IMR-90 (cell line): ENCODE data around the gene SBF2. TPM values are rescaled to one million over a fixed set of nuclear protein-coding genes. Genes with fewer than 3 reads are reported as not detected.
"Not testable (repeated sequence)": the region's sequence is repeated elsewhere in the genome, so short reads cannot be mapped to it uniquely, and the experiment has no call there.

Source experiments
- ATAC-seq: fragments of 200-7000 bp; cut with Tn5 transposase; 2 replicates; pipeline ENCODE4 v1.9.1; 2020; ENCODE audit warnings: low read depth, mild to moderate bottlenecking, moderate library complexity
- BruUV-seq: library from RNA; stranded (reverse); fragments of 400-500 nt; replicated peaks from 2 replicates; lab custom pipeline; 2021; lab: Mats Ljungman, UMichigan
- CTCF ChIA-PET: fragments of 300-600 bp; formaldehyde crosslinking; extraction: SDS; loops from one replicate; lab custom pipeline; 2021; ENCODE audit warnings: antibody characterized with exemption; lab: Yijun Ruan, JAX
- POLR2A ChIA-PET: fragments of 300-600 bp; sonication (Branson Sonifier 250); formaldehyde crosslinking; loops from one replicate; lab custom pipeline; 2022; ENCODE audit warnings: antibody characterized with exemption; ENCODE audit not compliant: unreplicated experiment; lab: Charles Lee
- DNase-seq: peaks from one replicate; pipeline ENCODE4 v3.0.0; 2013
- H2AFZ ChIP-seq: replicated peaks from 2 replicates; pipeline ENCODE3; 2013; ENCODE audit warnings: low read length, mild to moderate bottlenecking; ENCODE audit not compliant: poor library complexity
- H2AK5ac ChIP-seq: 2 replicates; pipeline ENCODE4 v1.6.1; 2013; ENCODE audit warnings: low read depth, low read length, inconsistent platforms
- H2AK9ac ChIP-seq: replicated peaks from 2 replicates; pipeline ENCODE3; 2013; ENCODE audit warnings: mild to moderate bottlenecking, low read depth, low read length, moderate library complexity; ENCODE audit not compliant: poor library complexity
- H2BK120ac ChIP-seq: 2 replicates; pipeline ENCODE4 v1.6.1; 2013; ENCODE audit warnings: low read depth, low read length, inconsistent platforms
- H2BK15ac ChIP-seq: 3 replicates; pipeline ENCODE4 v1.6.1; 2013; ENCODE audit warnings: low read depth, low read length, inconsistent platforms
- H2BK20ac ChIP-seq: 2 replicates; pipeline ENCODE4 v1.6.1; 2013; ENCODE audit warnings: low read depth, mild to moderate bottlenecking, inconsistent platforms, low read length, moderate library complexity
- H2BK5ac ChIP-seq: 2 replicates; pipeline ENCODE4 v1.6.1; 2013; ENCODE audit warnings: mild to moderate bottlenecking, low read depth, low read length, inconsistent platforms; ENCODE audit not compliant: poor library complexity, severe bottlenecking
- H3K14ac ChIP-seq: replicated peaks from 2 replicates; pipeline ENCODE4 v1.6.1; 2013; ENCODE audit warnings: low read depth, low read length, inconsistent platforms
- H3K18ac ChIP-seq: 2 replicates; pipeline ENCODE4 v1.6.1; 2013; ENCODE audit warnings: low read depth, low read length, control low read depth
- H3K23ac ChIP-seq: 2 replicates; pipeline ENCODE4 v1.6.1; 2013; ENCODE audit warnings: low read depth, low read length, inconsistent platforms
- H3K27ac ChIP-seq: 2 replicates; pipeline ENCODE4 v1.5.1; 2013; ENCODE audit warnings: mild to moderate bottlenecking, control low read depth, low read length; ENCODE audit not compliant: insufficient read depth
- H3K27me3 ChIP-seq: 2 replicates; pipeline ENCODE4 v1.6.1; 2013; ENCODE audit warnings: low read length; ENCODE audit not compliant: control insufficient read depth, insufficient read depth
- H3K36me3 ChIP-seq: 2 replicates; pipeline ENCODE4 v1.6.1; 2013; ENCODE audit warnings: low read length, mixed read lengths; ENCODE audit not compliant: control insufficient read depth, insufficient read depth
- H3K4ac ChIP-seq: 2 replicates; pipeline ENCODE4 v1.6.1; 2013; ENCODE audit warnings: low read depth, low read length, inconsistent platforms
- H3K4me1 ChIP-seq: 2 replicates; pipeline ENCODE4 v1.6.1; 2013; ENCODE audit warnings: low read length, mixed read lengths; ENCODE audit not compliant: control insufficient read depth, insufficient read depth
- H3K4me2 ChIP-seq: 2 replicates; pipeline ENCODE4 v1.6.1; 2013; ENCODE audit warnings: low read depth, mild to moderate bottlenecking, control low read depth, low read length, moderate library complexity
- H3K4me3 ChIP-seq: 2 replicates; pipeline ENCODE4 v1.5.1; 2013; ENCODE audit warnings: low read depth, mild to moderate bottlenecking, control low read depth, low read length, moderate library complexity; ENCODE audit not compliant: insufficient read depth
- H3K56ac ChIP-seq: 2 replicates; pipeline ENCODE4 v1.6.1; 2013; ENCODE audit warnings: low read length, inconsistent platforms; ENCODE audit not compliant: insufficient read depth; ENCODE audit errors: extremely low read depth
- H3K79me1 ChIP-seq, 2 experiments: 2 replicates each; pipeline ENCODE4 v1.6.1; 2013; ENCODE audit warnings: low read length in 2 of 2, inconsistent platforms in 1 of 2, low read depth in 1 of 2
- H3K9ac ChIP-seq: 2 replicates; pipeline ENCODE4 v1.6.1; 2013; ENCODE audit warnings: low read depth, low read length, control low read depth
- H3K9me1 ChIP-seq: 2 replicates; pipeline ENCODE4 v1.6.1; 2013; ENCODE audit warnings: low read length, inconsistent platforms; ENCODE audit not compliant: insufficient read depth
- H3K9me3 ChIP-seq: 2 replicates; pipeline ENCODE4 v1.6.1; 2013; ENCODE audit warnings: low read length; ENCODE audit not compliant: control insufficient read depth, insufficient read depth
- H4K20me1 ChIP-seq: 2 replicates; pipeline ENCODE4 v1.6.1; 2013; ENCODE audit warnings: low read length, inconsistent platforms; ENCODE audit not compliant: insufficient read depth
- H4K5ac ChIP-seq: 2 replicates; pipeline ENCODE4 v1.6.1; 2013; ENCODE audit warnings: mild to moderate bottlenecking, low read depth, low read length, control low read depth
- H4K8ac ChIP-seq, 2 experiments: 2 replicates each; pipeline ENCODE4 v1.6.1; 2013; ENCODE audit warnings: low read depth in 2 of 2, low read length in 2 of 2, control low read depth in 1 of 2, inconsistent platforms in 1 of 2
- H4K91ac ChIP-seq: 2 replicates; pipeline ENCODE4 v1.6.1; 2013; ENCODE audit warnings: low read depth, low read length, inconsistent platforms; ENCODE audit not compliant: insufficient read depth
- MAFK ChIP-seq: IDR thresholded peaks from 2 replicates; pipeline ENCODE4 v1.6.1; 2012; ENCODE audit warnings: low read depth, low read length, improper control_type of control experiment
- WGBS, 2 experiments: methylation state at CpG; one replicate each; pipeline versions ENCODE4 v1.1.5 to v1.1.7; 2013; ENCODE audit warnings: missing lambda C conversion rate in 2 of 2; ENCODE audit not compliant: insufficient read length in 1 of 2; ENCODE audit errors: extremely low coverage in 2 of 2; 5-methylcytosine and 5-hydroxymethylcytosine counted together
- dilution Hi-C: fragments of 300-500 bp; cut with HindIII; formaldehyde crosslinking; loops from one replicate; pipeline ENCODE4 v1.14.3; 2018; ENCODE audit warnings: low sequenced_read_pairs; ENCODE audit not compliant: unreplicated experiment
- in situ Hi-C: fragments of 300-500 bp; cut with MboI; formaldehyde crosslinking; loops from 3 replicates; pipeline ENCODE4 v1.14.3; 2019; ENCODE audit warnings: low sequenced_read_pairs, inconsistent platforms, mixed read lengths
- intact Hi-C: fragments of 100-400 bp; cut with micrococcal nuclease; formaldehyde crosslinking; loops from 2 replicates; pipeline ENCODE4 v1.10.0; 2022
- polyA plus RNA-seq, 3 experiments: library from polyadenylated mRNA; depleted of rRNA; stranded (reverse); fragments of >200 nt; gene quantifications; 2 replicates each; pipeline ENCODE4 v1.2.3, GENCODE V29; 2012; ENCODE audit warnings: low replicate concordance in 1 of 3
- total RNA-seq: library from RNA; depleted of rRNA; stranded (reverse); fragments of >200 nt; gene quantifications from 2 replicates; pipeline ENCODE4 v1.2.3, GENCODE V29; 2012
- TF ChIP-seq, protein P1 (sequence below): fragments of 150-350 bp; IDR thresholded peaks from 2 replicates; pipeline ENCODE4 v1.6.1; 2017; ENCODE audit warnings: mild to moderate bottlenecking, antibody characterized with exemption, low read length, low read depth

Gene SBF2
- total and polyA plus RNA-seq, 2 of the 4 experiments (the other 2 are of a cell fraction): 23.8 to 51.8 TPM

GRCh38 chr11:9947231-9947864 lies 346.7 kb downstream of the SBF2 start:
- Histone ChIP-seq H3K4ac (no peak overlapping the region; the same call in 1 of the 2 replicates), H3K27ac (no peak overlapping the region), H3K9me3 (peaks cover 2% of the 10 kb centered on the region; the same call in 1 of the 2 replicates), H3K36me3 (peaks cover 4% of the 10 kb centered on the region; the same call in 1 of the 2 replicates), H3K4me1 (peaks cover 10% of the 10 kb centered on the region), H2BK5ac (peak overlapping the region; percentile 67), H4K20me1 (no peaks in the 10 kb centered on the region), H3K27me3 (no peaks in the 10 kb centered on the region), H3K79me1 (peaks cover 14 to 16% of the 10 kb centered on the region in 2 experiments), H3K56ac (no peak overlapping the region), H3K9ac (no peak overlapping the region), H2AK9ac (no peak overlapping the region), H2BK15ac (peak overlapping the region; percentile 54; the same call in 2 of the 3 replicates), H3K9me1 (peaks cover 7% of the 10 kb centered on the region), H3K18ac (peak overlapping the region; percentile 83; the same call in 1 of the 2 replicates), H3K23ac (no peak overlapping the region), H2BK20ac (peak overlapping the region; percentile 10; the same call in 1 of the 2 replicates), H4K91ac (peak overlapping the region; percentile 30; the same call in 1 of the 2 replicates), H4K5ac (peak overlapping the region; percentile 93; the same call in 1 of the 2 replicates), H4K8ac (peak overlapping the region in 1 of 2 experiments; percentile 16; a peak in 1 of 4 replicates), H3K14ac (no peak overlapping the region; the same call in 1 of the 2 replicates), H2AFZ (no peak overlapping the region), H3K4me2 (no peak overlapping the region), H2BK120ac (no peak overlapping the region), H2AK5ac (peak overlapping the region; percentile 70), H3K4me3 (no peak overlapping the region)
- TF ChIP-seq, protein P1, sequence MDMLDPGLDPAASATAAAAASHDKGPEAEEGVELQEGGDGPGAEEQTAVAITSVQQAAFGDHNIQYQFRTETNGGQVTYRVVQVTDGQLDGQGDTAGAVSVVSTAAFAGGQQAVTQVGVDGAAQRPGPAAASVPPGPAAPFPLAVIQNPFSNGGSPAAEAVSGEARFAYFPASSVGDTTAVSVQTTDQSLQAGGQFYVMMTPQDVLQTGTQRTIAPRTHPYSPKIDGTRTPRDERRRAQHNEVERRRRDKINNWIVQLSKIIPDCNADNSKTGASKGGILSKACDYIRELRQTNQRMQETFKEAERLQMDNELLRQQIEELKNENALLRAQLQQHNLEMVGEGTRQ: no peak
- peak; percentile 94 for TF ChIP-seq MAFK
- ATAC-seq: no peak
- dilution Hi-C loops (no loop called here), in situ Hi-C loops (no loop called here), intact Hi-C loops (no loop called here)
- CTCF ChIA-PET: interaction anchor here (0.7 kb wide), 1 partner anchor 40 kb away, joined by 3 read pairs; no protein-coding TSS in a partner anchor
- no TSS peak for BruUV-seq
- WGBS, 2 experiments: no CpG with 5 or more reads among the region's 7 CpGs
- POLR2A ChIA-PET: no interaction called here
- no peak for DNase-seq

DNA sequence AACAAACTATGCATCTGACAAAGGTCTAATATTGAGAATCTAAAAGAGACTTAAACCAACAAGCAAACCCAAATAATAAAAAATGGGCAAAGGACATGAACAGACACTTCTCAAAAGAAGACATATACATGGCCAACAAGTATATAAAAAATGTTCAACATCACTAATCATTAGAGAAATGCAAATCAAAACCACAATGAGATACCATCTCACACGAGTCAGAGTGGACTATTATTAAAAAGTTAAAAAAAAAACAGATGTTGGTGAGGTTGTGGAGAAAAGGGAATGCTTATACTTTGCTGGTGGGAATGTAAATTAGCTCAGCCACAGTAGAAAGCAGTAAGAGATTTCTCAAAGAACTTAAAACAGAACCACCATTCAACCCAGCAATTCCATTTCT lies 348.3 kb downstream of the SBF2 start:
- H2BK15ac ChIP-seq, H3K27ac ChIP-seq, H3K4me3 ChIP-seq, H4K91ac ChIP-seq, H3K4ac ChIP-seq, H2BK120ac ChIP-seq, in situ Hi-C loops, H3K4me1 ChIP-seq, H3K9ac ChIP-seq, BruUV-seq, H2AK9ac ChIP-seq, H3K9me3 ChIP-seq, H2BK20ac ChIP-seq, H4K20me1 ChIP-seq, ATAC-seq, H2AFZ ChIP-seq, H2AK5ac ChIP-seq, H3K27me3 ChIP-seq, dilution Hi-C loops, POLR2A ChIA-PET, intact Hi-C loops, H3K36me3 ChIP-seq, H3K9me1 ChIP-seq, H3K23ac ChIP-seq, H3K56ac ChIP-seq, H3K14ac ChIP-seq: not testable (repeated sequence)
- Histone ChIP-seq H3K18ac (peak overlapping the region; percentile 92; the same call in 1 of the 2 replicates), H3K79me1 (peaks cover 11 to 19% of the 10 kb centered on the region in 2 experiments), H4K8ac (peak overlapping the region in 1 of 2 experiments; percentile 35; a peak in 1 of 4 replicates), H3K4me2 (peak overlapping the region; percentile 31; the same call in 1 of the 2 replicates), H4K5ac (peak overlapping the region; percentile 55; the same call in 1 of the 2 replicates), H2BK5ac (peak overlapping the region; percentile 100)
- CTCF ChIA-PET: interaction anchor here (0.6 kb wide), 1 partner anchor 191 kb away, joined by 3 read pairs; no protein-coding TSS in a partner anchor
- DNase-seq: peak; percentile 34
- no CpG with 5 or more reads among the region's 1 CpG for WGBS, 2 experiments
